ENCODE data around the gene UPK1B. TPM values are rescaled to one million over a fixed set of nuclear protein-coding genes. Genes with fewer than 3 reads are reported as not detected.
A peak's percentile ranks its signal among the peaks of the same experiment; 100 is the strongest.
"Not testable (repeated sequence)": the region's sequence is repeated elsewhere in the genome, so short reads cannot be mapped to it uniquely, and the experiment has no call there.

UPK1B gene
- polyA plus RNA-seq (ENCODE audit: insufficient read length in 3 of 3): 10 to 100 TPM in 1 of 3 donors, 1 to 10 TPM in 2; 8.6 to 10.1 (median 9.6) TPM

DNA sequence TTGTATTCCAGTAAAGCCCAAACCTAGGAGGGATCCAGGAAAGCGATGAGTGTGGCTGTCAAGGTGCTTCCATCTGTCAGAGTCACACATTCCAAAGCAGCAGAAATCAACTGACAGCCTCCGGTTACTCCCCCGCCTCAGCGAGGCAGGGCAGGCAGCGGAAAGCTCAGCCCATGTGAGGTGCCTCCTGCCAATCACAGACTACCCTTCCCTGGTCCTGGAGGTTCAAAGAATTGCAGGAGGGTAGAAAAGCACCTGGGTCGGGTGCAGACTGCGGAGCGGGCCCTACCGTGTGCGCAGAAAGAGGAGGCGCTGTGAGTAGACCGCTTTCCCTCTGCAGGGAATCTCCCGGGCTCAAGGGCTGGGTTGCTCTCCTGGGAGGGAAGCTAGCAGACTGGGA, at the start of gene UPK1B:
UPK1B (plus strand) TSS at position 274 of the 400 bp plus-strand sequence. CDS start 13,144 bp downstream, outside the sequence.
- peak in 1 of 3 donors; percentile 21 for DNase-seq (ENCODE audit: low read depth in 3 of 3, low spot score in 2 of 3)

DNA sequence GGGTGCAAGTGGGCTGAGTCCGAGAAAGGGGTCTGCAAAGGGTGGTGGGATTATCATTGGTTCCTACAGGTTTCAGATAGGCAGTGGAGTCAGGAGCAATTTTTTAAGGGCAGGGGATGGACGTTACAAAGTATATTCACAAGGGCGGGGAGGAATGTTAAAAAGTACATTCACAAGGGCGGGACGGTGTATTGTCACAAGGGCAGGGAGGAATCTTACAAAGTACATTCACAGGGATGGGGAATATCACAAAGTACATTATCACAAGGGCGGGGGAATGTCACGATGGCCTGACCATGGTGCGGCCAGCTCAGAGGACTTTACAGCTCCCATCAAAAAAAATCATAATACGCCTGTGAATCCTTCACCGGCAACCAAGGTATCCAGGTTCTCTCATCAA, 48.1 kb upstream of the UPK1B start:
- DNase-seq (ENCODE audit: low read depth in 3 of 3, low spot score in 2 of 3): no peak

DNA sequence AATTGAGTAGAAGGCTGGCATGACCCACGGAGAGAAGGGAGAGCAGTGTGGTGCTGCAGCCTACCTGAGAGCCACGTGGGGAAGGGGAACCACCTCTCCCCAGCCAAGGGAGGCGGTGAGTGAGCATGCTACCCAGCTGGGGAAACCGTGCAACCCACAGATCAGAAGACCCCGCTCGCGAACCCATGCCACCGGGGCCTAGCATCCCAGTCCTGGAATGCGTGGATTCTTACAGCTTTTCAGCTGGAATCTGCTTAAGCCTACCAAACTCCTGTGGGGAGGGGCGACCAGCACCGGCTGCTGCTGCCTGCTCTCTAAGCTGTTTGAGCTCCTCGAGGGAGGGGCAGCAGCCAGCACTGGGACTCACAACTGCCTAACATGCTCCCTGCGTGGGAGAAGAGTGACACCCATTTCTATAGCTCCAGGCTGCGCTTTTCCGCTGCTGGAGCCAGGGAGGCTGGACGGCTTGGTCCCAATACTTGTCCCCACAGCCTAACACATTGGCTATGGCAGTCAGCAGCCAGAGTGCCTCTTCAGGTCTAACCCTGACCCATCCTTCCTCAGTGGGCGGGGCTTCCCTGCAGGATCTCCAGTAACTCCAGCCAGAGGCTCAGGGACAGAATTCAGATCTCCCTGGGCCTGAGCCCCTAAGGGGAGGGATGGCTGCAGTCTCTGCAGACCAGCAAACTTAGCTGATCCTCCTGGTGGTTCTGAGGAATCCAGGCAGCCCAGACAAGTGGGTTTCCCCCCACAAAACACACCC, 47.5 kb upstream of the UPK1B start:
- no peak for DNase-seq (ENCODE audit: low read depth in 3 of 3, low spot score in 2 of 3)

GRCh38 chr3:119130291-119130690, 43.1 kb upstream of the UPK1B start:
- not testable (repeated sequence) for DNase-seq (ENCODE audit: low read depth in 3 of 3, low spot score in 2 of 3)

DNA sequence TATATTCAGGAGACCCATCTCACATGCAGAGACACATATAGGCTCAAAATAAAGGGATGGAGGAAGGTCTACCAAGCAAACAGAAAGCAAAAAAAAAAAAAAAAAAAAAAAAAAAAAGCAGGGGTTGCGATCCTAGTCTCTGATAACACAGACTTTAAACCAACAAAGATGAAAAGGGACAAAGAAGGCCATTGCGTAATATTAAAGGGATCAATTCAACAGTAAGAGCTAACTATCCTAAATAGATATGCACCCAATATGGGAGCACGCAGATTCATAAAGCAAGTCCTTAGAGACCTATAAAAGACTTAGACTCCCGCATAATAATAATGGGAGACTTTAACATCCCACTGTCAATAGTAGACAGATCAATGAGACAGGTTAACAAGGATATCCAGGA, 41.1 kb upstream of the UPK1B start:
- not testable (repeated sequence) for DNase-seq (ENCODE audit: low read depth in 3 of 3, low spot score in 2 of 3)

DNA sequence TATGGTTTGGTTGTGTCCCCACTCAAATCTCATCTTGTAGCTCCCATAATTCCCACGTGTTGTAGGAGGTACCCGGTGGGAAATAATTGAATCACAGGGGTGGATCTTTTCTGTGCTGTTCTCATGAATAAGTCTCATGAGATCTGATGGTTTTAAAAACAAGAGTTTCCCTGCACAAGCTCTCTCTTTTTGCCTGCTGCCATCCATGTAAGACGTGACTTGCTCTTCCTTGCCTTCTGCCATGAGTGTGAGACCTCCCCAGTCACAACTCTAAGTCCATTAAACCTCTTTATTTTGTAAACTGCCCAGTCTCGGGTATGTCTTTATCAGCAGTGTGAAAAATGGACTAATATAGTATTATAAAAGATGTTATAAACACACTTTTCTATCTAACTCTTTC, 34.0 kb upstream of the UPK1B start:
- DNase-seq (ENCODE audit: low read depth in 3 of 3, low spot score in 2 of 3): not testable (repeated sequence)

- DNase-seq (ENCODE audit: low read depth in 3 of 3, low spot score in 2 of 3): no peak
Measured at GRCh38 chr3:119140466-119140865, 32.9 kb upstream of the UPK1B start.

DNA sequence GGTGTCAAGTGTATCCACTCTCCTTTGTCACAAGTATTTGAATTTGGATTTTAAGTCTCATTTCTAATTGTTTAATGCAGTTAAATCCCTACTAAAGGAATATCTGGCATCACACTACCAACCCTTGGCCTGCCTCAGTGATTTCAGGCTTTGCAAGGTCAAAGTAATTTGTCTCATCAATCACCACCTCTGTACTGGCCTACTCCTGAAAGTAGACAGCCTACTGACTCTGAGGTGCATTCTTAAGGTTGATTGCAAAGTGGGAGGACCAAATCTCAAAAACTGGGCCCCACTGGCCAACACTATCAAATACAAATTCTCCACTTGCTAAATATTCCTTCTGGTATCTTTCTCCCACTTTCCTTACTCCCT, 28.3 kb upstream of the UPK1B start:
- no peak for DNase-seq (ENCODE audit: low read depth in 3 of 3, low spot score in 2 of 3)

DNA sequence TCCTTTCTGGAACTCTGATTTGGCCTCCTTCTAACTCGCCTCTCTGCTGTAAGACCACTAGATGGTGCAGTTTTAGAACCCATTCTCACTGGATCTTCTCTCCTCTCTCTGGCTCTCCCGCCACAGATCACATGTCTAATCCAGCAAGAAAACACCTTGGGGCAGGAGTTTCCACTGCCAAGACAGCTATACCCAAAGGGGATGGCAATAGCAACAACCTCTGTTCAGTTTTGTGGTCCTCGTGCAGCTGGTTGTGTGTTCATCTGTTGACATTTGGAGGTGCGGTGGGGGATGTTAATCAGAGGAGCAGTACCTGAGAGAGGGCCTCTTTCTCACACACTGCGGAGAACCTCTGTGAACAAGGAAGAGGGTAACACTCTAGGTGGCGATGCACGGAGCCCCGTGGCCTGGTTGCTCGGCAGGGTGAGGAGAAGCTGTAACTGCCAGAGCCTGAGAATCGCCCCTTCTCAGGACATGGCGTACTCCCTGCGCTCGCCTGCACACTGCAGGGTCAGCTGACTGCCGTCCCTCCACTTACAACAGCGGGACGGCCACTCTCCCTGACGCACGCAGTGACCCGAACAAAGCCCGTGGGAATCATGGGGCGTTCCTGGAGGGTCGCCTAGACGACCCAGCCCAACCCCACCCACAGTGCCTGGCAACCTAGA, 27.8 kb upstream of the UPK1B start, which contains the start of gene TEX55:
TEX55 (plus strand) TSS at position 666 of the 668 bp plus-strand sequence. CDS start 25 bp downstream, outside the sequence.
- peak in 2 of 3 donors; percentile 5 to 12 for DNase-seq (ENCODE audit: low read depth in 3 of 3, low spot score in 2 of 3)

DNA sequence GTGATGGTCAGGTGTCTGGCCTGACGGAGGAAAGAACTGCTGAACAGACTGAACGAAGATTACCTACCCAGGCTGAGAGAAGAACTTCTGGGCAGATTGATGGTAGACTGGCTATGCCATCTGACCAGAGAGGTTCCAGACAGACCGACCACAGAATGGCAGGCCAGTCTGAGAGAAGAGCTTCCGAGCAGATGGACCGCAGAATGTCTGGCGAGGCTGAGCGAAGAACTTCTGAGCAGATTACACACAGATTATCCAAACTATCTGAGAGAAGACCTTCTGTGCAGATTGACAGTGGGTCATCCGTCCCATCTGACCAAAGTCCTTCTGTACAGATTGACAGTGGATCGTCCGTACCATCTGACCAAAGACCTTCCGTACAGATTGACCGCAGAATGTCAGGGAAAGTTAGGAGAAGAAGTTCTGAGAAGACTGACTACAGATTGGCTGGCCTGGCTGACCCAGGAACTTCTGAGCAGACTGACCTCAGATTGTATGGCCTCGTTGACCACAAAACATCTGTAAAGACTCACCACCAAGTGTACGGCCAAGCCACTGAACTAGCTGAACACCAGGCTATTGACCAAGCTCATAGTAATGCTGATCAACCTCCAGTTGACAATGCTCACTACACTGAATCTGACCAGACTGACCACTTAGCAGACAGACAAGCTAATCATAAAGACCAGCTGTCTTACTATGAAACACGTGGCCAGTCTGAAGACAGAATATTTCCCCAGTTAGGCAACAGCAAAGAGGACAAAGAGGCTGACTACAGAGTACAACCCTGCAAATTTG, 26.6 kb upstream of the UPK1B start:
- DNase-seq (ENCODE audit: low read depth in 3 of 3, low spot score in 2 of 3): no peak

DNA sequence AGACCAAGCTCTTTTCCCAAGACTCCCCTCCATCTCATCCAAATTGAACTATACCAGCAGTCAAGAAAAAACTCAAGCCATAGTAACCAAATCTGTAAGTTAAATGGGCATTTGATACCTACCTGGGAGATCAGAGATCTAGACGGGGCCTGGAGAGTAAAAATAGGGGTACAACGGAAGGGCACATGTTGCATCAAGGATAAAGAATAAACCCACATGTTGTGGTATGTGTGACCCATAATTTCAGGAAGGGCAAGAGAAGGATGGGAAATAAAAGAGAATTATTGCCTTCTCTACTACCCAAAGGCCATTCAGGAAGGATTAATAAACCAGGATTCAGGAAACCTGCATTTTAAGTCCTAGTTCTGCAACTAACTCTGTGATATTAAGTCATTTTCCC, 25.9 kb upstream of the UPK1B start:
- DNase-seq (ENCODE audit: low read depth in 3 of 3, low spot score in 2 of 3): no peak

DNA sequence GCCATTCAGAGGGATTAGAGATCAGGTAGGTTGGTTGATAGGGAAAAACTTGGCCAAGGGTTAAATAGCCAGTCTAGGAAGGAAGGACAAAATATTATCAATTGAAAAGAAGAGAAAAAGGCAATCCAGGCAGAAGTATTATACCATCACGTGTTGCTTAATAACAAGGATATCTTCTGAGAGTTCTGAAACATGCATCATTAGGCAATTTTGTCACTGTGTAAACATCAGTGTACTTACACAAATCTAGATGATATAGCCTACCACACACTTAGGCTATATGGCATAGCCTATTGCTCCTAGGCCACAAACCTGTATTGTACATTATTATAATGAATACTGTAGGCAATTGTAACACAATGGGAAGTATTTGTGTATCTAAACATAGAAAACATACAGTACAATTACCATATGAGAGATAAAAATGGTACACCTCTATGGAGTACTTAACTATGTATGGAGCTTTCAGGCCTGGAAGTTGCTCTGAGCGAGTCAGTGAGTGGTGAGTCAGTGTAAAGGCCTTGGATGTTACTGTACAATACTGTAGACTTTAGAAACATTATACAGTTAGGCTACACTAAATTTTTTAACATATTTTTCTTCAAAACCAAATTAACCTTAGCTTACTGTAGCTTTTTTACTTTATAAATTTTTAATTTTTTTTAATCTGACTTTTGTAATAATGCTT, 24.8 kb upstream of the UPK1B start:
- DNase-seq (ENCODE audit: low read depth in 3 of 3, low spot score in 2 of 3): no peak

GRCh38 chr3:119149484-119149883, 23.9 kb upstream of the UPK1B start:
- DNase-seq (ENCODE audit: low read depth in 3 of 3, low spot score in 2 of 3): no peak

- no peak for DNase-seq (ENCODE audit: low read depth in 3 of 3, low spot score in 2 of 3)
Measured at GRCh38 chr3:119156868-119157267, 16.5 kb upstream of the UPK1B start.

GRCh38 chr3:119157971-119158370, 15.4 kb upstream of the UPK1B start:
- no peak for DNase-seq (ENCODE audit: low read depth in 3 of 3, low spot score in 2 of 3)

GRCh38 chr3:119160361-119160760, 13.0 kb upstream of the UPK1B start:
- DNase-seq (ENCODE audit: low read depth in 3 of 3, low spot score in 2 of 3): no peak

DNA sequence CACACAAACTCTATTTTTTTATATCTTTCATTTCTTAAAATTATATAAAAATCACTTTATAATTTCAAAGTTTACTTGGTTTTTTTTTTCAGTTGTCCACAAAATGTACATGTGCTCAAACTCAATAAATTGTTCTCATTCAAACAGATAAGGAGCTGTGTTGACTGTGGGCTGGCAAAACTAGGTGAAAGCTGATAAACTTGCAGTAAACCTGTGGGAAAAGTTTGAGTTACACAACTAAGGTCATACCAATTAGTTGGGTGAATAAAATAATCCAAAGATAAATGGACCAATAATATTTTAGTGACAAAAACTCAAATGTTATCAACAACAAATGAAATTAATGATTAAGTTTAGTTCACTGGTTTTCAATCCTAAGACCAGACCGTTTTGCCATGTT, 12.6 kb upstream of the UPK1B start:
- DNase-seq (ENCODE audit: low read depth in 3 of 3, low spot score in 2 of 3): no peak

DNA sequence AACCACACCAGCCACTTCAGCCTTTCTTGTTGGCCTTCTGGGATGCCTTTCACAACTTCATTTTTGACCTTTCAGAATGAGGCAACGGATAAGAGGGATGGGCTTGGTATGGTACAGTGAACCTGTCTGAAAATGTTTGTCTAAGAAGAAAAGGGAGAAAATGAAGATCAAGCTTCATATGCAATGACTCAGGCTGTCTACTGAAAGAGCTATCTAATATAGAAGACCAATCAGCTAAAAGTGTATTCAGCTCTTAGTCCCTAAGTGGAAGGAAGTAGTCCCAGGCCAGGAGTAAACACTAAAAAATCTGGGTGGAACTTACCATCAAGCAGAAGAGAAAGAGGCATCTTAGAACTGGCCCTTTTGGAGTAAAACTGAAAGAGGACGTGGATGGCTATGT, 12.2 kb upstream of the UPK1B start:
- no peak for DNase-seq (ENCODE audit: low read depth in 3 of 3, low spot score in 2 of 3)

- not testable (repeated sequence) for DNase-seq (ENCODE audit: low read depth in 3 of 3, low spot score in 2 of 3)
Measured at GRCh38 chr3:119164745-119165144, 8.7 kb upstream of the UPK1B start.

GRCh38 chr3:119170821-119171220, 2.6 kb upstream of the UPK1B start:
- no peak for DNase-seq (ENCODE audit: low read depth in 3 of 3, low spot score in 2 of 3)
